ENCODE results near the gene ZNF211. TPM values are rescaled to one million over a fixed set of nuclear protein-coding genes. Genes with fewer than 3 reads are reported as not detected.
A peak's percentile ranks its signal among the peaks of the same experiment; 100 is the strongest.

ZNF211 gene
- total and polyA plus RNA-seq, 2 donors from 2014 or later: 9.1 to 19.6 TPM

- Histone ChIP-seq H3K4me1 (ENCODE audit: control insufficient read depth in 2 of 3, insufficient read depth in 2 of 3, low read depth in 1 of 3, low read length in 3 of 3) (no peaks in the 10 kb centered on the region), H3K9ac (ENCODE audit: low read length in 3 of 3) (no peak overlapping the region), H3K27ac (ENCODE audit: low read depth in 2 of 2, low read length in 2 of 2) (no peak overlapping the region), H3K4me3 (ENCODE audit: low read length in 3 of 3) (no peak overlapping the region), H3K27me3 (ENCODE audit: control insufficient read depth, insufficient read depth, low read length) (no peaks in the 10 kb centered on the region), H3K36me3 (ENCODE audit: control insufficient read depth in 2 of 3, insufficient read depth in 3 of 3, low read length in 3 of 3) (no peaks in the 10 kb centered on the region), H3K9me3 (ENCODE audit: control insufficient read depth in 2 of 3, insufficient read depth in 1 of 3, low read length in 3 of 3) (peaks cover 0 to 3% (median 0%) of the 10 kb centered on the region in 3 donors)
- DNase-seq: no peak
- FAIRE-seq: no peak
- intact Hi-C loops (cut with DNase I): no loop called here
- TF ChIP-seq CTCF (IDR thresholded peaks at IDR 0.05; ENCODE audit: borderline replicate concordance, extremely low read depth, insufficient read depth): no peak
Measured at GRCh38 chr19:57675881-57676280, 42.9 kb downstream of the ZNF211 start.

- FAIRE-seq (no peak), DNase-seq (no peak)
- Histone ChIP-seq H3K9me3 (ENCODE audit: control insufficient read depth in 2 of 3, insufficient read depth in 1 of 3, low read length in 3 of 3) (peaks cover 11 to 51% (median 17%) of the 10 kb centered on the region in 3 donors), H3K9ac (ENCODE audit: low read length in 3 of 3) (peak overlapping the region; percentile 8 to 78 (median 76)), H3K4me1 (ENCODE audit: control insufficient read depth in 2 of 3, insufficient read depth in 2 of 3, low read depth in 1 of 3, low read length in 3 of 3) (peaks cover 2 to 12% (median 10%) of the 10 kb centered on the region in 3 donors), H3K4me3 (ENCODE audit: low read length in 3 of 3) (peak overlapping the region; percentile 87 to 98 (median 89)), H3K36me3 (ENCODE audit: control insufficient read depth in 2 of 3, insufficient read depth in 3 of 3, low read length in 3 of 3) (peaks cover 20 to 28% (median 28%) of the 10 kb centered on the region in 3 donors), H3K27me3 (ENCODE audit: control insufficient read depth, insufficient read depth, low read length) (no peaks in the 10 kb centered on the region), H3K27ac (ENCODE audit: low read depth in 2 of 2, low read length in 2 of 2) (no peak overlapping the region)
- TF ChIP-seq CTCF (IDR thresholded peaks at IDR 0.05; ENCODE audit: borderline replicate concordance, extremely low read depth, insufficient read depth): no peak
- intact Hi-C loops (cut with DNase I): no loop called here
Measured at GRCh38 chr19:57682226-57682766, 49.3 kb downstream of the ZNF211 start.

- no peak for DNase-seq
- H3K36me3 ChIP-seq (ENCODE audit: control insufficient read depth in 2 of 3, insufficient read depth in 3 of 3, low read length in 3 of 3): peaks cover 28 to 35% (median 34%) of the 10 kb centered on the region in 3 donors
- peak overlapping the region in 1 of 3 donors; percentile 5 for H3K4me3 ChIP-seq (ENCODE audit: low read length in 3 of 3)
- no peak for FAIRE-seq
- no peaks in the 10 kb centered on the region for H3K27me3 ChIP-seq (ENCODE audit: control insufficient read depth, insufficient read depth, low read length)
- intact Hi-C loops (cut with DNase I): no loop called here
- H3K9me3 ChIP-seq (ENCODE audit: control insufficient read depth in 2 of 3, insufficient read depth in 1 of 3, low read length in 3 of 3): peaks cover 23 to 78% (median 34%) of the 10 kb centered on the region in 3 donors
- no peak overlapping the region for H3K27ac ChIP-seq (ENCODE audit: low read depth in 2 of 2, low read length in 2 of 2)
- no peak overlapping the region for H3K9ac ChIP-seq (ENCODE audit: low read length in 3 of 3)
- H3K4me1 ChIP-seq (ENCODE audit: control insufficient read depth in 2 of 3, insufficient read depth in 2 of 3, low read depth in 1 of 3, low read length in 3 of 3): peaks cover 2 to 12% (median 10%) of the 10 kb centered on the region in 3 donors
- TF ChIP-seq CTCF (IDR thresholded peaks at IDR 0.05; ENCODE audit: borderline replicate concordance, extremely low read depth, insufficient read depth): no peak
Measured at GRCh38 chr19:57686727-57687126, 53.8 kb downstream of the ZNF211 start.

Measured in kidney (tissue), 14 donors.